Epithelial cell of prostate (primary cell): Measurements from ENCODE around the gene DNAJB12.
"Not testable (repeated sequence)": the region's sequence is repeated elsewhere in the genome, so short reads cannot be mapped to it uniquely, and the experiment has no call there.

ENCODE experiments used
- DNase-seq: peaks from one replicate; pipeline ENCODE4 v3.0.0-alpha.2; 2011; ENCODE audit warnings: low read depth, low spot score
- H3K27ac ChIP-seq: fragments of 450-650 bp; 2 replicates; pipeline ENCODE4 v1.5.1; 2017; ENCODE audit warnings: mild to moderate bottlenecking

DNAJB12 gene

DNA sequence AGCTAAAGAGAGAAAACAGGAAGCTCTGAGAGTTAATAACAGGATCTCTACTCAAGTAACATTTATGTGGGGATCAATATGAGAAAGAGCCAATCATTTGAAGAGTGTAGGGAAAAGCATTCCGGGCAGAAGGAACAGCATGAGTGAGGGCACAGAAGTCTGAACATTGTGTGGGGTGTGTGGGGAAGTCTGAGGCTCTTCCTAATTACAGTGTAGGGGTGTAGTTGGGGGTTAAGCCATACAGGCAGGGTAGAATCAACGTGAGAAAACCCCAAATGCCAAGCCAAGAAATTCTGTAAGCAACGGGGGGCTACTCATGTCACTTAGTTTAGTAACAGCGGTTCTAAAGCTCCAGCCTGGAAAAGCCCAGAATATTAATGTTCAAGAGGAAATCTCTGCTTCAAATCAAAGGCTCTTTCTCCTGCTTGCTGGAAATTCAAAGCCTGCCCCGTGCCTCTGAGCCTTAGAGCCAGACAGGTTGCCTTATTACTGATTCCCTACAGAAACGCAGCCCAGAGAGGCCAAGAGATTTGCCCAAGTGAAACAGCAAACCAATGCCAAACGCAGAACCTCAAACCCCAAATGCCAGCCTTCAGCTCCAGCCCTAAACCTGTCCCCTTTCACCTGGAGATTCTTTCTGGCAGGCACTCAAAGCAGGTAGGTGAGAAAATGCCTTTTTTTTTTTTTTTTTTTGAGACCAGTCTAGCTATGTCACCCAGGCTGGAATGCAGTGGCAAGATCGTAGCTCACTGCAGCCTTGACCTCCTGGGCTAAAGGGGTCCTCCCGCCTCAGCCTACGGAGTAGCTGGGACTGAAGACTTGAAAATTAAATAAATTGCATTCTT, 36.1 kb downstream of the DNAJB12 start:
- peak overlapping the region; percentile 100 for H3K27ac ChIP-seq
- DNase-seq = no peak

DNA sequence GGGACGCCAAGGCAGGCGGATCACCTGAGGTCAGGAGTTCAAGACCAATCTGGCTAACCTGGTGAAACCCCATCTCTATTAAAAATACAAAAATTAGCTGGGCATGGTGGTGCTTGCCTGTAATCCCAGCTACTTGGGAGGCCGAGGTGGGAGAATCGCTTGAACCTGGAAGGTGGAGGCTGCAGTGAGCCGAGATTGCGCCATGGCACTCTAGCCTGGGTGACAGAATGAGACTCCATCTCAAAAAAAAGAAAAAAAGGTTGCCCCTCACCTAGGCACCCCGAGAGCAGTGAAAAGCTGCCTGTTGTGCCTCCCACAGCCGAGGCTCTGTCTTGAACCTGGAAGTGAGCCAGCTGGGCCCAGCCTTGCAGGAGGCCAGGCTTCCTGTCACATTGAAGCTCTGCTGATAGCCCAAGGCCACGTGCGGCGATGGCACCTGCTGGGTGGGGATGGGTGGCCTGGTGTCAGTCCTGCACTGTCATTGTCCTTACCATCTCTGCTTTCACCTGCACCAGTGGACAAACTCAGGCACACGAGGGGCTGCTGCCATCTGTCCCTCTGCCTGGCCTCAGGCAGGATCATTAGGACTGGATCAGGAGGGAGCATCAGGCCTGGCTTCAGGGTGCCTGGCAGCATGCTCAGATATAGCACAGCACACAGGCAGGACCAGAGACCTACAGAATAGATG, 37.8 kb downstream of the DNAJB12 start:
- DNase-seq = no peak
- peak overlapping the region; percentile 100 for H3K27ac ChIP-seq

DNA sequence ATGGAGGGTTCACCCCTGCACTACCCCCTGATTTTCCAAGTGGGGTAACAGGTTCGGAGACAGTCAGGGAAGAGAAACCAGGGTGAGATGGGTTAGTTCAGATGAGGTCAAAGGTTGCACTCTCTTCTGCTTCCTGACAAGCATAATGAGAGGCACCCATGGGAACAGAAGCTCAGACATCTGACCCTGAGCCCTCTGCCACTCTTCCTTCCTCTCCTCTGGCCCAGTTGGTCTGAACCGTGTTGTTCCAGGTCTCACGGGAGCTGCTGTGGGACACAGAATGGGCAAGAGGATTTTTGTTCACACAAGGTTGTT, 38.4 kb downstream of the DNAJB12 start:
- H3K27ac ChIP-seq = peak overlapping the region; percentile 100
- DNase-seq = no peak

DNA sequence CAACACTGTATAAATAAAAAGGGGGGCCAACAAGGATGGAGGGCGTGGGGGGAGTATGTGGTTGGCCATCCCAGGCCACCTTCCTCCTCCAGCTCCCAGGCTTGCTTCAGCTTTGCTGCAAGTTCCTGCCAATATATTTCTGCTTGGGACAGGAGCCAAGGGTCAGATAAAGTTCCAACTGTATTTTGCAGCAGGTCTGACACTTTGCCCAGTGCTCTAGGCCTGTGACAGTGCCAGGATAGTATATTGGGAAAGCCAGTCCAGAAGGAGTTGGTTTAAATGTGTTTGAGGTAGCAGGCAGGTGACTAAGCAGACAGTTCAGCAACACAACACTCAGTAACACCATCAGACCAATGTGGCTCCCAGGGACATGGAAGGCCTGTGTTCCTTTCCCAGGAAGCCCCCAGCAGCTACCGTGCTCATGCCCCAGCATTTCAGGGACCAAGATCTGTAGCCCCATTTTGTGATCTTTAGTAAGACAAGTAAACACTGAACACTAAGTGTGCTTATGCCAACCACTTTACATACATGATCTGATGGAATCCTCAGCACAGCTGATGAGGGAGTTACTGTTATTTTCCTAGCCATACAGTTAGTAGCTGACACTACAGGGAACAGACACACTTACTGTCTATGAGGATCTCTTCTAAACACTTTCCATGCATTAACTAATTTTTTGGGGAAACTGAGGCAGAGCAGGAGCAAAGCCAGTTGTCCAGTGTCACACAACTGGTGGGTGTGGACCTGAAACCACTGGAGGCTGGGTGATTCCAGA, 38.9 kb downstream of the DNAJB12 start:
- no peak for DNase-seq
- H3K27ac ChIP-seq = peak overlapping the region; percentile 100

DNA sequence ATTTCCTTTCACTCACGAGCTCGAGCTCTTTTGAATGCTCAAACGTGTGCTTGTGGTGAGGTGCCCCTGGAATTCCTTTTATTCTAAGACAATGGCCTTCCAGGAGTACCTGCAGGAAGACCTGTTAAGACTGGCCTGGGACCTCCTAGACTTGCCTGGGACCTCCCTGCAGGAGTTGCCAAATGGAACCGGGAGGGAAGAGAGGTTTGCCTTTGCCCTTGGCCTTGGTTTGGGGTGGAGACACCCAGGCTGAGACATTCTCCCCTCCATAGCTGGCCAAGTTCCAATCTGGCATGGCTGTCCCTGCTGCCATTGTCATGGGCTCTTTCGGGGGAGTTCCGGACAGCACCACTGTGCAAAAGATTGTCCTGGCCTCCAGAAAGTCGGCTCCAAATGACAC, 39.7 kb downstream of the DNAJB12 start:
- peak overlapping the region; percentile 100 for H3K27ac ChIP-seq
- DNase-seq = no peak

DNA sequence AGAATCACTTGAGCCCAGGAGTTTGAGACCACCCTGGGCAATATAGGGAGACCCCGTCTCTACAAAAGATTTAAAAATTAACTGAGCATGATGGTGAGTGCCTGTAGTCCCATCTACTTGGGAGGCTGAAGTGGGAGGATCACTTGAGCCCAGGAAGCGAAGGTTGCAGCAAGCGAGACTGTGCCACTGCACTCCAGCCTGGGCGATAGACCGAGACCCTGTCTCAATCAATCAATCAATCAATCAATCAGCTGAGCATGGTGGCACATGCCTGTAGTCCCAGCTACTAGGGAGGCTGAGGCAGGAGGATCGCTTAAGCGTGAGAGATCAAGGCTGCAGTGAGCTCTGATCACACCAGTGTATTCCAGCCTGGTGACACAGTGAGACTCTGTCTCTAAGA, 40.5 kb downstream of the DNAJB12 start:
- DNase-seq = no peak
- peak overlapping the region; percentile 100 for H3K27ac ChIP-seq

DNA sequence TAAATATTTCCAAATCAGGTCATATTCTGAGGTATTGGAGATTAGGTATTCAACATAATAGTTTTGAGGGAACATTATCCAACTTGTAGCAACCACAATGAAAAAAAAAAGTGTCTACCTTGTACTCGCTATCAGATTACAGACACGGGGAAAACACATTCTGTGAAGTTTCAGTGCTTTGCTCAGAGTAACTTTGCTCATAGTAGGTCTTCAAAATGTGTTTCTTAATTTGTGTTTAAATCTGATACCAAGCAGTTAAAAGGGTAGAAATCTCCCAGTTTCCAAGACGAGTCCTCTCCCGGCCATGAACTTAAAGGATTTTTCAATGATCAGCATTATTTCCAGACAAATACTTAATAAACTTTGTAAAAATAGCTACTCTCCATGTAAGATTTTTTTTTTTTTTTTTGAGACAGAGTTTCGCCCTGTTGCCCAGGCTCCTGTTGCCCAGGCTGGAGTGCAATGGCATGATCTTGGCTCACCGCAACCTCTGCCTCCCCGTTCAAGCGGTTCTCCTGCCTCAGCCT, 41.8 kb downstream of the DNAJB12 start:
- DNase-seq = no peak
- H3K27ac ChIP-seq = no peak overlapping the region

DNA sequence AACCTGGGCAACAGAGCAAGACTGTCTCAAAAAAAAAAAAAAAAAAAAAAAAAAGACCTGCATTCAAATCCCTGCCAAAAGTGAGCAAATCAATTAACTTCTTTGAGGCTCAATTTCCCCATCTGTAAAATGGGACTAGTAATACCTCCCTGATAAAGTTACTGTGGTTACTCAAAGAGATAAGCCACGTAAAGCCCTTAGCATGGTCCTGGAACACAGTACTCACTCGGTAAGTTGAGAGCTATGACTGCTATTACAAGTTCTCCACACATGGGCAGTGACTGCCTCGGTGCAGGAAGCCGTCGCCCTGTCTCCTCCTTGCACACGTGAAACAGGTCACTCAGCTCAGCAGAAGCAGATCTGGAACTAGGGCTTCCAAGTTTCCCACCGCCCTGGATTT, 43.1 kb downstream of the DNAJB12 start:
- DNase-seq = no peak
- no peak overlapping the region for H3K27ac ChIP-seq

DNA sequence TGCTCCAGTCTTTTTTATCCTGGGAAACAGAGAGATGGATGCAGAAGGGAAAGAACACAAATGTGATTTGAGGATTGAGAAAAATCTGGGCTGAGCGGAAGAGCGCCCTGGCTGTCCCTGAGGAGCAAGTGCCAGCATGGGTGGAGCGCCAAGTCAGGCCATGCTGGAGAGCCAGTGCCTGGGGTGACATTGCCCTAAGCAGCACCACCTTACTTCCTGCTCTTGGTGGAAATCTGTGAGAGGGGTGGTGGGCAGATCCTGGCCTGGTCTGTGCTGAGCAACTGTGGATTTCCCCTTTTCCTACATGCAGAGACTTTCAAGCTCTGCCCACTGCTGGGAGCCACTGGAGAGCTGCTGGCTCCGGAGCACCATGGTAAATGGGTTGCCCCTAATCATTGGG, 44.1 kb downstream of the DNAJB12 start:
- H3K27ac ChIP-seq = peak overlapping the region; percentile 87

DNA sequence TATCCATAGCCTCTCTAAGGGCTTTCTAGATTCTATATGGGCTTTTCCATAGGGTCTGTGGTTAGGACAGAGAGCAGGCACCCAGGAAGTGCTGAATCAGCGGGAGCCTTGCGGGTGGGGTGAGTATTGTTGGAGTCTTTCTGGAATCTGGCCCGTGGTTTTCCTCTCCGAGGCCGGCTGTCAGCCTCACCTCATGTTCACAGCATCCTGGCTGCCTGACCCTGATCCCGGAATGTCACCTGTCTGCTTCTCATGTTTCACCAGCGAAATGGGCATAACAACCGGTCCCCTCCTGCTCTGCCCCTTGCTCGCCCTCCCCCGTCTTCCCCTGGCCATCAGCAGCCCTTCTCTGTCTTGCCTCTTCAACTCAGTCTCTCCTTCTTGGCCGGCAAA, 44.5 kb downstream of the DNAJB12 start:
- DNase-seq = no peak
- peak overlapping the region; percentile 87 for H3K27ac ChIP-seq

More for the DNA sequence above, 44.1 kb downstream of the DNAJB12 start:
- no peak for DNase-seq

DNA sequence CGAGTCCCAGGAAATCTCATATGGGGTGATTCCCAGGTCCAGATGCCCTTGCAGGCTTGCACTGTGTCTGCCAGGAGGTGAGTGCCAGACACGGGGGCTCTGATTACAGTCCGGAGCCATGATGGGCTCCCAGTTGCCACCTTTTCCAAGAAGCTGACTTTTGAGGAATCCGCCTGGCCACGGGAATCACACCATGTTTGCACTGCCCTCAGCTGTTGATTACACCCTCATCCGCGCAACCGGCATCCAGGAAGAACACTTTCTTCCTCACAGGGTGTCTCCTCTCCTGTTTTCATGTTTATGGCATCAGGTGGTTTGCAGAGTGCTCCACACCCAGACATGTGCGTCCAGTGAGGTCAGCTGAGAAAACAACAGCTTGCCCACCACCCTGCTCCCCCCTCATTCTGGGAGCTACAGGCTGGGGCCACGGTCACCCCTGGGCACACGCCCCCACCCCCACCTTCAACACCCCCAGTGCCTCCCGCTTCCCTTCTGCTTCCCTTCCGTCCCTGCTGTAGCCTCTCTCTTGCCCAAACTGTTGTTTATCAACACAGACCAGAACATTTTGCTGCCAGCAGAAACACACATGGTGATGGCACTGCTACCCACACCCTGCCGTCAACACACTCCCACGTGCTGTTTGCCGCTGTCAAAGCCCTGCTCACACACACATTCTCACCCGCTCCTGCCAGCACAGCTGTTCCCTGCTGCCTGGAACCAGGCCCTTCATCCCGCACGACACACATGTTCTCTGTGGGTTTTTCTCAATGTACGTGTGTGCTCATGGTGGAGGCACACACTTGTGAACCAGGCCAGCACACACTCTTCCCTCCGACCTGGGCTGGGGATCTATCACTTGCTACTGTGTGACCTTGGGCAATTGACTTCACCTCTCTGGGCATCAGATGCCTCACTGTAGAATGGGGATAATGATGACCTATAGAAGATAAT, 45.2 kb downstream of the DNAJB12 start:
- peak overlapping the region; percentile 87 for H3K27ac ChIP-seq
- no peak for DNase-seq

DNA sequence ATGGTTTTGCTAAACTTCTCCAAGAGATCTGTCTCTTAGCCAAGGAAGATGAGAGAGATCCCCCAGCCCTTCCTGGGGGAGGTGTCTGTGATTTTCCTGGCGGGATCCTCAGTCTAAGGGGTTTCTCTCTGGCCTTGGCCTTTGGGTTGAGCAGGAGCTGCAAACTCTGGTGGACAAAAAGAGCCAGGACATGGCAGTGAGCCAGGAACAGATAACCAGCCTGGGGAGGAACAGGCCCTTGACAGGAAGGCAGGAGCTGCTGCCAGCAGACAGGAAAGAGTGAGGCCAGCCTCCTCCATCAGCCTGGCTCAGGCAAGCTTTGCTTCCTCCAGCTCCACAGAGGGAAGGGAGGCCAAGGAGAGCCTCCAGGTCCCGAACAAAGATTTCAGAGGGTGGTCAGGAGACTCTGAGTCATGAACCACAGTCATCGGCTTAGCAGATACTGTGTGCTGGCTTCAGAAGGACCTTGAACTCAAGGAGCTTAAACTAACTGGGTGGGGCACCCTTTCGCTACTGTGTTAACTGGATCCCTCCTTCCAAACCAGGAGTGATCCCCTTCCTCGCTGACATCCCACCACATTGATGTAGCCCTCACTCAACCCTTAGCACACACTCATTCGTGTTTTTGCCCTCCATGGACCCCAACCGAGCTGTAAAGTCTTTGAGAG, 46.3 kb downstream of the DNAJB12 start:
- peak overlapping the region; percentile 87 for H3K27ac ChIP-seq
- DNase-seq = no peak

DNA sequence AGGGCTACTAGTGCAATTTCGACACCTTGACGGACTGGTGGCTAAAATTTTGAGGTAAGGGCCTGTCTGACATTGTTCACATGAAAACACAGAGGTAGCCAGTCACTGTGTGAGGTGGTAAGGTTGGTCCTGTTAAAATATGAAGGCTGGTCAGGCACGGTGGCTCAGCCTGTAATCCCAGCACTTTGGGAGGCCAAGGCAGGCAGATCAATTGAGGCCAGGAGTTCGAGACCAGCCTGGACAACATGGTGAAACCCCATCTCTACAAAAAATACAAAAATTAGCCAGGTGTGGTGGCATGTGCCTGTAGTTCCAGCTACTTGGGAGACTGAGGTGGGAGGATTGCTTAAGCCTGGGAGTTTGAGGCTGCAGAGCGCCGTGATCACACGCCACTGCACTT, 47.0 kb downstream of the DNAJB12 start:
- not testable (repeated sequence) for DNase-seq
- peak overlapping the region; percentile 87 for H3K27ac ChIP-seq

DNA sequence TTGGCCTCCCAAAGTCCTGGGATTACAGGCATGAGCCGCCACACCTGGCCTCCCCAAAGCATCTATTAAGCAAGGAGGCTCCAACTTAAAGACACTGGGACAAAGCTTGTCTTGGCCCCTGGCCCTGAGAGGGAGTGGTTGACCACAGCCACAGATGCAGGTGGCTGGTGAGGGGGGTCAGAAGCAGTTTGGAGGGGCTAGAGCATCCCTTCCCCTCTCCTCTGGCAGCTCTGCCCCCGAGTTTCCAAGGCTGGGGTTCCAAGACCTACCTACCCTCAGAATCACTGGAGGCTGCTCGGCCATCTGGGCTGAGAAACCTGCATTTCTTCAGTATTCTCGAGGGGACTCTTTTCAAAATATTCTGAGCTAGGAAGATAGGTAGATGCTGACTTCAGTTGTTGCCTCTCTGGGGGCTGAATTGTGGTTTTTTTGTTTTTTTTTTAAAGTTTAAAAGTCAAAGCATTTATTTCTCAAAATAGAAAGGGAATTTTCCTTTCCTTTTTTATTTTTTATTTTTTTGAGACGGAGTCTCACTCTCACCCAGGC, 48.4 kb downstream of the DNAJB12 start:
- DNase-seq = no peak
- H3K27ac ChIP-seq = peak overlapping the region; percentile 35

DNA sequence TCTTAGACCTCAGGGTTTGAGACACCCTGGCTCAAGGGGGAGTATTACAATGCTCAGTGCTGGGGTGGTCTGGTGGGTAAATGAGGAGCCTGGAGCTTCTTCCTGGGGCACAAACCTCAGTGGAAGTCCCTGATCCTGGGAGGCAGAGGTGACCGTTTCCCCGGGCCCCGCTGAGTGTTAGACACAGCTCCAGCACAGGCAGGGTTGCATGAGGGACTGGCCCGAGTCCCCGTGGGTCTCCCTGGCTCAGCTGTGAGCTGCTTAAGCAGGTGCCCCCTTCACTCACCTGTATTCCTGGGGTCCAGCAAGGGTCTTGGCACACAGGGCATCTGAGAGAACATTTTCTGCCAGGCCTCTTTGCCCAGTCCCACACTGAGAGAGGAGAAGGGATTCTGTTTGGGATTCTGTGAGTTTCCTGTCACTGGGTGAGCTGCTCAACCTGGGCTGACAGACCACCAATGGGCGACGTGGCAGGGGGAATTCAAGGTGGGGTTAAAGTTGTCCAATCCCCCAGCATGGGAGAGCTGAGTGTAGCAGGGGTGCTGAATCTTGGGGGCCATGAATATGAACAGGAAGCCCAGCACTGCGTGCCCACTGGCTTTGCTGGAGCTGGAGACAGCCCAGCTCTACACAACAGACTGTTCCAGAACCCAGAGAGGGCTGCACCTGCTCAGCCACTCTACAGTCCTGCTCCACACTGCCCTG, 51.1 kb downstream of the DNAJB12 start:
- no peak for DNase-seq
- H3K27ac ChIP-seq = no peak overlapping the region

DNA sequence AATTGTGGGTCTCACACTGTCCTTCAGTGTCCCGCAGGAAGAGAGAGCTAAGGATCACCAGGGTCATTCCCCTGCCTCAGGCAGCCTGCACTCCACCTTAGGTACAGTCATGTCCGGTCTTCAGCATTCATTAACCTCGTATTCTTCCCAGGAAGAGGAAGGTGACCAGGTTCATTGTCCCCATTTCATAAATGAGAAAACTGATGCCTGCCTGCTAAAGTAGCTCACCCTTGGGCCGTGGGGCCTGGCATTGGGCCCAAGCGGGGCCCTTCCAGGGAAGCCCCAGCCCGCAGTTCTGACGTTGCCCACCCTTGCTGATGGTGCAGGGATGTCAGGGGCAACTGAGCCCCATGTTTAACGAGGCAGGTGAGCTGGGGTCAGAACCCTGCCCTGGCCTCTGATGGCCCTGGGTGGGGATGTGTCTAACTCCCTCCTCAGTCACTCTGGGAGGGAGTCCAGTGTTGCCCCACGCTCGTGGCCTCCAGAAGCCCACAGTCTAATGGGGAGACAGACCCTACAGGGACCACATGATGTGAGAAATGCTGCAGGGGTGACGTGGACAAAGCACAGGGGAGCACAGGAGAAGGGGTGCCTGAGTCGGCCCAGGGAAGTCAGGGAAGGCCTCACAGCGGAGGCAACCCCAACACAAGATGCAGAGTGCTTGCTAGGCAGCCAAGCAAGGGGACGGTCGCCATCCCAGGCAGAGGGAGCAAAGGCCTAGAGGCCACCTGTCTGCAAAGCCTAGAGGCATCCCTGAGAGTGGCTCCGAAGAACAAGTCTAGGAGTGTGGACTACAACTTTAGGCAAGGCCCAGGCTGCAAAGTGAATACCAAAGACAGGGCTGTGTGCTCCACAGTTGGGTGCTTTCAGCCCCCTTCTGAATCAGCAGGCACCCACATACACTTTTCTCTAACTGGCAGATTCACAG, 55.9 kb downstream of the DNAJB12 start:
- H3K27ac ChIP-seq = peak overlapping the region; percentile 99
- no peak for DNase-seq
